NCI-H2196 (cell line): ENCODE data around the gene ARHGEF7.
"Not testable (repeated sequence)": the region's sequence is repeated elsewhere in the genome, so short reads cannot be mapped to it uniquely, and the experiment has no call there.

ENCODE experiments used
- DNase-seq: peaks from one replicate; lab custom pipeline; 2025; ENCODE audit not compliant: unreplicated experiment; lab: John Stamatoyannopoulos, UW

ARHGEF7 gene

GRCh38 chr13:111189516-111189915 lies 74.4 kb downstream of the ARHGEF7 start:
- not testable (repeated sequence) for DNase-seq

- not testable (repeated sequence) for DNase-seq
Measured at GRCh38 chr13:111193223-111193622, 78.1 kb downstream of the ARHGEF7 start.

DNA sequence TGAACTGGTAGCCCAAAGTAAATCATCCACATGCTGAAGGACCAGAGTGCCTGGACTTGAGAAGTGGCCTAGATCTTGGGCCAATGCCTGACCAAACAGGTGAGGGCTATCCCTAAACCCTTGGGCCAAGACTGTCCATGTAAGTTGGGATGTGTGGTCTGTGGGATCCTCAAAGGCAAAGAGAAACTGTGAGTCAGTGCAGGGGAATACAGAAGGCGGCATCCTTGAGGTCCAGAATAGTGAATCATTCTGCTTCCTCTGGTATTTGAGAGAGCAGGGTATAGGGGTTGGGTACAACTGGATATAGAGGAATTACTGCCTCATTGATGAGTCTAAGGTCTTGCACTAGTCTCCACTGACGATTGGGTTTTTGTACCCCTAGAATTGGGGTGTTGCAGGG lies 79.5 kb downstream of the ARHGEF7 start:
- not testable (repeated sequence) for DNase-seq

DNA sequence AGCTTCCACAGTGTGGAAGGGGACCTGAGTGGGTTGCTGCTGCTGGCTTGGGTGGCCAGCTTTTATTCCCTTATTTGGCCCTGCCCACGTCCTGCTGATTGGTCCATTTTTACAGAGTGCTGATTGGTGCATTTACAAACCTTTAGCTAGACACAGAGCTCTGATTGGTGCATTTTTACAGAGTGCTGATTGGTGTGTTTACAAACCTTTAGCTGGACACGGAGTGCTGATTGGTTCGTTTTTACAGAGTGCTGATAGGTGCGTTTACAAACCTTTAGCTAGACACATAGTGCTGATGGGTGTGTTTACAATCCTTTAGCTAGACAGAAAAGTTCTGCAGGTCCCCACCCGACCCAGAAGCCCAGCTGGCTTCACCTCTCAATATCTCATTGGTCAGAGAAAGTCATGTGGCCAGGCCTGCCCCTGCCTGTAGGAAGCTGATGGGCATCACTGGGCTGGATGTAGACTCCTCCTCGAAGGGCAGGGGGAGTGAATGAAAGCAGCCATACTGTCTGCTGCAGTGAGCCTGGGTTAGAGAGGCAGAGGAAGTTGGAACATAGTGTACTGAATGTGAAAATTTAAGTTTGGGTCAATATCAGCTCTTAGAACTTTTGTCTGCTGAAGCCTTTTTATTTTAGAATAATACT lies 83.7 kb downstream of the ARHGEF7 start:
- not testable (repeated sequence) for DNase-seq

DNA sequence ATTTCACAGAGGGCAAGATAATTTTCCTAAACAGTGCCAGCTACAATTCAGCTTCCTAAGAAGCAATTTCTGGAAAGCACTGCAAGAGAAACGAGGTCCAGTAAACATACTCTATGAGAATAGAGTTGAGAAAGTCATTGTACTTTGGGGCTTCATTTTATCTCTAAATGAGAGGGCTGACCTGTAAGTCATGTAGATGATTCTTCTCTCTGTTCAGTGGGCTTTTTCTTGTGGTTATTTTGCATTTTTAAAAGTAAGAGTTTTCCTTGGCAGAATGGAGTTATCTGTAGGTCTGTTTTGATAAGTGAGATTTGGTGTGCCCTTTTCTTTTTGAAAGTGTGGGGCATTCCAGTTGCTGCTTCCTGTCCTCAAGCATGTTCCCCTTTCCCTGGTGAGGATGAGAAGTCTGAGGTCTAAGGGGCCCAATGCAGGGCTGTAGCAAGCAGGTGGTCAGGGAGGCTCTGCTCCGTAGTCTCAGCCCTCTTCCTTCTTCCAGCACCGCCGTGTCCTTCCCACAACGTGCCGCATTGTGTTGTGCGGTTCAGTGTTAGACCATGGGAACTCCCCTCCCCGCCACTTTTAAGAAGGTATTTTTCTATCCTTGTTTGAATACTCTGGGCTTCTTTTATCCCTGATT lies 86.3 kb downstream of the ARHGEF7 start:
- no peak for DNase-seq

- DNase-seq: no peak
Measured at GRCh38 chr13:111202156-111202621, 87.1 kb downstream of the ARHGEF7 start.

DNA sequence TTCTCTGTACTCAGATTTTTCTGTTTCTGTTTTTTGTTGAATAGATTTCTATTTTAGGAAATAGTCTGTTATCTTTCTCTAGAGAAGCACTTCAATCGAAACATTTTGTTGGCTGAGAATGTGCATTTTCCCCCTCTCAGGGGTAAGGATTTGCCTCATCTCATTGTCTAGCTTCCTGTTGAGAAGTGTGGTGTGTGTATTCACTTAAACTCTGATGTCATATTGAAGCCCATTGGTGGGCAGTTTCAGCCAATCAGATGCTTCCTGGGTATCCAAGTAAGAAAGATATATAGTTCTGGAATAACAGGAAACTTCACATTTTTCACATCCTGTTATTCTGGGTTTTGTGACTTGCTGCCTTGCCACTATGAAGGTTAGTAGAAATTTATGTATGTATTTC lies 87.6 kb downstream of the ARHGEF7 start:
- peak; percentile 4 for DNase-seq

GRCh38 chr13:111203736-111204389 lies 88.8 kb downstream of the ARHGEF7 start:
- DNase-seq: no peak

GRCh38 chr13:111204438-111205177 lies 89.5 kb downstream of the ARHGEF7 start:
- DNase-seq: no peak

DNA sequence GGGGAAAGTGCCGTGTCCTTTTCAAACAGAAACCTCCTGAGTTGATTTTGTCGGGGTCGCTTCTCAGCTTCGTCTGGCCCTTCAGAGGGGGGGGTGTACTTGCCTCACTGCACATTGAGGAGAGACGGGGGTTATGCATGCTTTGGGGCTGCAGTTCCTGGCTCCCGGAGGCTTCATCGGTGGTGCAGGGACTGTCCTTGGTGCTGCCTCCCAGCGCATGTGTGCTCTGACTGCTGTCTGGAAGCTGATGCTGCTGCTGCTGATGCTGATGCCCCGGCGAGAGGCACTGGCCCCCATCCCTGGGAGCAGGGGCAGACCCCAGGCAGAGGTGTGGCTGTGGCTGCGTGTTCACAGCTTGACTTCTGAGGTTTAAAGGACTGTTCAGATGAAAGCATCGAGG lies 91.0 kb downstream of the ARHGEF7 start:
- no peak for DNase-seq

DNA sequence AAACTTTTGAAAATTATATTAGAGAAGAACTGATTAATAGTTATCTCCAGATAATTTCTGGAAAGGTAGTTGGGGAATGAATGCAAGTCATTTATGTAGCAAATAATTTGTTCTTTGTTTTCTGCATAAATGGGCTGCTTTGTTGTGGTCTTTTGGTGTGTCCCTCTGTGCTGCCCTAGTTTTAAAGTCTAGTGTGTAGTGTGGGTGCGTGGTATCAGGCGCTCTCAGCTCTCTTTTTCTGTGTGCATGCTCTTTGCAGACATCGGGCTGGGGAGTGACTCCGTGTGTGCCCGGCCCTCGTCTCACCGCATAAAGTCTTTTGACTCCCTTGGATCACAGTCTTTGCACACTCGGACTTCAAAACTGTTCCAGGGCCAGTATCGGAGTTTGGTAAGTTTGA lies 94.5 kb downstream of the ARHGEF7 start:
- no peak for DNase-seq

DNA sequence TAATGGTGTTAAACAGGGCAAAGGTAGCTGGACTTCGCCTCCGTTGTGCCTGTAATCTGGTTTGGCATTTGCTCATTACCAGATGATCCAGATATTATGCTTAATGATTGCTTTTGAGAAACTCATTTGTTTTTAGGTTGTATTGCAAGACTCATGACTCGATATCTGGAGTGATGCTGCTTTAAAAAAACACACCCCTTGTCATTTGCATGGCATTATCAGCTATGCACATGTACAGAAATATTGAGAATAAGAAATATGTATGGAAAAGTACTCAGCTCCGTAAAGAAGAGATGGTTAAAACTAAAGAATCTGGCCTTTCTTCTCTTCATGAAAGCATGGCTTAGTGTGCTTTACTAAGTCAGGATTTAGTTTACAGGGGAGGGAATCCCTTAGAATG lies 95.0 kb downstream of the ARHGEF7 start:
- DNase-seq: no peak

DNA sequence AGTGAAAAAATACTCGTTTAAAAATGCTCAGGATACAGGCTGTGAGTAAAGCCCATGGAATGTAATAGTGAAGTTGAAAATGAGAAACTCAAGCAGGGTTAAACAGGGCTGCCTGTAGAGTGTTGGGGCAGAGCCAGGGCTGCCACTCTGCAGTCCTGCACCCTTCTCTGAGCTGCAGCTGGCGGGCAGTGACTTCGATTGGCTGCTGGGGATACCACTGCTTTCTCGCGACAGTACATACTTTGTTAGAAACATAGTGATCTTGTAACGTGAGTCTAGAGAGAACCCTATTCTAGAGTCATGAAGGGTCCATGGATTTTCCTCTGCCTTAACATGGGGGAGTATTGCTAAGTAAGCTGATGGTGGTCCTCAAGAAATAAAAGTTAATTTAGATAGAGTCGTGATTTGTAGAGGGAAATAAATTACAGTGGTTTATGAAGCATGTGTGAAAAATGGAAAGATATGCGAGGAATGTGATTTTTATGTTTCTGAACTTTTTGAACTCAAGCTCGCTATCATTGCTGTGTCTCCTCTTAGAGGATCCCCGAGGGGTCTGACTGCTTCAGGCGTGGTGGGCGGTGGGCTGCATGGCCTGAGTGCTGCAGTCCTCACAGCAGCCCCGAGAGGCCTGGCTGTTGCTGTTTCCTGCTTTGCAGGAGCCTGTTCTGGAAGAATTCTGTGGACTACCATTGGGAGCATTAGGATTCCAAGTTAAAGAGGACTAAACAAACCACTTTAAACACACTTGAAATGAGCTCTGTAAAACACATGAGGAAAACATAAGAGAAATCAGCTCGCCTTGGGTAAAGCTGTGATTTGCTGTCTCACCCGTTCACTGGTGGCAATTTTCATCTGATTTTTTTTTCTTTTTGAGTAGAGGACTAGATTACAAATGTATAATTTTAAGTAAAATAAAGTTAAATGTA lies 95.7 kb downstream of the ARHGEF7 start:
- peak; percentile 18 for DNase-seq

GRCh38 chr13:111211789-111212516 lies 96.8 kb downstream of the ARHGEF7 start:
- DNase-seq: no peak

DNA sequence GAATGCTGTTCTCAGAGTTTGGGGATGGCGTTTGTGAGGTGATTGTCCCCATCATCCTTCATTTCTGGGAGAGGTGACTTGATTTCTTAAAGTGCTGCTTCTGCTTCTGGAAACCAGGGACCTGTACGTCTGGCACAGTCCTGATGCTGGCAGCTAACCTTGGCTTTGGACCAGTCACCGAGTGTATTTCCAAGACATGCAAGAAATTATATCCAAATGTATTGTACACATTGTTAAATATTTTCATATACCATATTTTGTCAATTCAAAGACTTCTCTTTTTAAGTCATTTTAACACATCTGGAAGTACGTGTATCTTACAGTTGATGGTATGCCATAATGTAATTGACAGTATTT lies 97.4 kb downstream of the ARHGEF7 start:
- DNase-seq: no peak

DNA sequence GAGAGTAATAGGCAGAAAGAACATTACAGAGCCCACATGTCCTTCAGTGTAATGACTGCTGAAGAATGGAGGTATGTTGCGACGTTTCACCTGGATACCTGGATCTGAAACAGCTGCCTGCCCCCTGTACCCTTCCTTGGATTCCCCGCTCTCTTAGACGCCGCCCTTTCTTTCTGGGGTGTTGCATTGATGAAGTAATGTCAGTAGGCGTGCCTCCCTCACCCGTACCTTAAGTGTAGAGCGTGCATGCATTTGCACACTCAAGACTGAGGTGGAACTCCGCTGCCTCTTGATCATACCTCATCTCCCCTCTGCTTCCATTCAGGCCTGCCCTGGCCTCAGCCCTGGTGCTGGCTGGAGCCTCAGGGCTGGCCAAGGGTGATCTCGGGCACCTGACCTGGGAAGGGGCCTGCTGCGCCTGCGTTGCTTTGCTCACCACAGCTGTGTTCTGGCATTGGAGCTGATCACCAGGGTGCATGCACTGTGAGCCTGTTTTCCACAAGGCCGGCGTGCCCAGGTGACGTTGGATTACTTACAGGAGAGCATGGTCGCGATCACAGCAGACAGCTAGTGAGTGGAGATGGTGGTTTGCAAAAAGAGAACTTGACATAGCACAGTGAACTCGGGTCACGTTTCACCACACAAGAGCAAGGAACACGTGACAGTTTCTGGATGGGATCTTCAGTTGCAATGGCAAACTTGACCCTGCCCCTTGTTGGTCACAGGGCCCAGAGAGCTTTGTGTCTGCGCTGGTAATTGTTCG lies 99.0 kb downstream of the ARHGEF7 start:
- peak; percentile 59 for DNase-seq

DNA sequence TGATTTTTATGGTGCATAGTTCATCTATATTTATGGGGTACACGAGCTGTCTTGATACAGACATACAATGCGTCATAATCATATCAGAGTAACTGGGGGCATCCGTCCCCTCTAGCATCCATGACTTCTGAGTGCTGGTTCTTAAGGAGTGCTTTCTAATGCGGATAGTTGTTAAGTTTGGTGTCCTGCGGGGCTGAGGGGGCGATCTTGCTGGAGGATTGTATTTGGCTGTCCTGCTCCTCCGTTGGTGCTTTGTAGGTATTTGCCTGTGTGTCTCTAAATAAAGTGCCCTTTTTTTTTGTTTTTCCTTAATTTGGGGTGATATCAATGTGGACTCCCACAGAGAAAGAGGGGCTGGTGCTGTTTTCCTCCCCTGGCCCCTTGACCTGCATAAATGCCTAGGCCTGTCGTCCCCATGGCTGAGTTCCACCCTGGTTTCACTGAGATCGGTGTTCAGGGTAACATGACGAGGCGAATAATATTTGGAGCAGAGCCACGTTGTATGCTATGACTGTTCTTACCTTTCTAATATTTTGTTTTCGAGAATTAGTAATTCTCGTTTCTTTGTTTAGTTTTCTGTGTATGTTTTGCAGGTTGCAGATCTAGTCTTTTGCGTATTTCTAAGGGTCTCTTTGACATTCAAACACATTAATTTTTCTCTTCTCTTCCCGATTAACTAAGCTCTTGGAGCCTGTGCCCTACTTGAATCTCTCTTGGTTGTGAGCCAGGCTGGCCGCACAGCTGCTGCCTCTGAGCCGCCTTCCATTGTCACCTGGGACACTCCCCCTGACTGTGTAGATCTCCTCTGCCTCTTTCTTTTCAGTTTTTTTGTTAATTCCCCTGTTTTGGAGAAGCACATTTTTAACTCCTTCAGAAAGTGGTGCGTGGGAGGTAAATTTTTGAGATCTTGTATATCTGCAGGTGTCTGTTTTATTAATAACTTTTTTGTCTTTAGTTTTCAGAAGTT lies 100.3 kb downstream of the ARHGEF7 start:
- DNase-seq: peak; percentile 68
